Thyroid gland (tissue), 4 donors: ENCODE data around the gene DNTT.

Experiments used
- POLR2A ChIP-seq, 2 donors: fragments of 450-650 bp; IDR thresholded peaks; one replicate each; pipeline ENCODE4 v1.6.1; 2017; ENCODE audit warnings: antibody characterized with exemption in 2 of 2, mild to moderate bottlenecking in 2 of 2, moderate library complexity in 1 of 2
- TF ChIP-seq, protein P1 (sequence below), 6 experiments: fragments of 200-600 bp in 3 of 6; fragments of 450-650 bp in 3 of 6; sonication (generic) in 3 of 6; IDR thresholded peaks; one replicate each; pipeline ENCODE4 v1.5.1; 2016 to 2019; ENCODE audit warnings: antibody characterized with exemption in 6 of 6, mild to moderate bottlenecking in 2 of 6, inconsistent platforms in 1 of 6, moderate library complexity in 1 of 6

- TF ChIP-seq, protein P1, sequence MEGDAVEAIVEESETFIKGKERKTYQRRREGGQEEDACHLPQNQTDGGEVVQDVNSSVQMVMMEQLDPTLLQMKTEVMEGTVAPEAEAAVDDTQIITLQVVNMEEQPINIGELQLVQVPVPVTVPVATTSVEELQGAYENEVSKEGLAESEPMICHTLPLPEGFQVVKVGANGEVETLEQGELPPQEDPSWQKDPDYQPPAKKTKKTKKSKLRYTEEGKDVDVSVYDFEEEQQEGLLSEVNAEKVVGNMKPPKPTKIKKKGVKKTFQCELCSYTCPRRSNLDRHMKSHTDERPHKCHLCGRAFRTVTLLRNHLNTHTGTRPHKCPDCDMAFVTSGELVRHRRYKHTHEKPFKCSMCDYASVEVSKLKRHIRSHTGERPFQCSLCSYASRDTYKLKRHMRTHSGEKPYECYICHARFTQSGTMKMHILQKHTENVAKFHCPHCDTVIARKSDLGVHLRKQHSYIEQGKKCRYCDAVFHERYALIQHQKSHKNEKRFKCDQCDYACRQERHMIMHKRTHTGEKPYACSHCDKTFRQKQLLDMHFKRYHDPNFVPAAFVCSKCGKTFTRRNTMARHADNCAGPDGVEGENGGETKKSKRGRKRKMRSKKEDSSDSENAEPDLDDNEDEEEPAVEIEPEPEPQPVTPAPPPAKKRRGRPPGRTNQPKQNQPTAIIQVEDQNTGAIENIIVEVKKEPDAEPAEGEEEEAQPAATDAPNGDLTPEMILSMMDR (IDR thresholded peaks at IDR 0.05): no peak
- TF ChIP-seq POLR2A (IDR thresholded peaks at IDR 0.05): no peak
Observed at GRCh38 chr10:96285331-96285752, 18.9 kb upstream of the DNTT start.
